ENCODE measurements around the gene ITGB6. TPM values are rescaled to one million over a fixed set of nuclear protein-coding genes. Genes with fewer than 3 reads are reported as not detected.

Gene ITGB6
- total RNA-seq, 3 donors from 2014 or later (not counting 1 experiment from before 2014, with no cell fraction given) = not detected

DNA sequence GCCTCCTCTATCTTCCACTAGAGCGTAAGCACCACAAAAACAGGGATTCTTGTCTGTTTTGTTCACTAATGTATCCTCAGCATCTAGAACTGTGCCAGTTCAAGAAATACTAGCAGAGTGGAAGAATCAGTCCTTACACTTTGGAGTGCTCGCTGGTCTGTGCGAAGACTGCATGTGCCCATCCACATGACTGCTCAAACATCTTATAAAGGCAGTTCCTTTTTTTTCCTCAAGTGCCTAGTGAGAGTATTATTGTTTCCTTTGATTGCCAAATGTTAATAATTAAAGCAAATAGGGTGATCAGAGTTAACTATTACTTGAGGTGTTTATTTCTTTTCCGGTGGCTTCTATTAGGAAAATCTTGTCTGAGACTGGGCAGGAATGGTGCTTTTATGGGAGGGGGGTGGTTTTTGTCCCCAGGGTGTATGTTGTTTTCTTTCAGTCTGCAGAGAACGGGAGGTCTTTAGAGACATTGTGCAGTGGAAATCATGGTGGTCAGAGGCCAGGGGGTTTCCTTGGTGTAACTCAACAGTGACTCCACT, 45.6 kb upstream of the ITGB6 start:
- Mint-ChIP-seq H3K4me1 (no peaks in the 10 kb centered on the region), H3K4me3 (no peak overlapping the region)
- WGBS (ENCODE audit: insufficient coverage) = 93% methylated on average over 4 of the region's 5 CpGs

DNA sequence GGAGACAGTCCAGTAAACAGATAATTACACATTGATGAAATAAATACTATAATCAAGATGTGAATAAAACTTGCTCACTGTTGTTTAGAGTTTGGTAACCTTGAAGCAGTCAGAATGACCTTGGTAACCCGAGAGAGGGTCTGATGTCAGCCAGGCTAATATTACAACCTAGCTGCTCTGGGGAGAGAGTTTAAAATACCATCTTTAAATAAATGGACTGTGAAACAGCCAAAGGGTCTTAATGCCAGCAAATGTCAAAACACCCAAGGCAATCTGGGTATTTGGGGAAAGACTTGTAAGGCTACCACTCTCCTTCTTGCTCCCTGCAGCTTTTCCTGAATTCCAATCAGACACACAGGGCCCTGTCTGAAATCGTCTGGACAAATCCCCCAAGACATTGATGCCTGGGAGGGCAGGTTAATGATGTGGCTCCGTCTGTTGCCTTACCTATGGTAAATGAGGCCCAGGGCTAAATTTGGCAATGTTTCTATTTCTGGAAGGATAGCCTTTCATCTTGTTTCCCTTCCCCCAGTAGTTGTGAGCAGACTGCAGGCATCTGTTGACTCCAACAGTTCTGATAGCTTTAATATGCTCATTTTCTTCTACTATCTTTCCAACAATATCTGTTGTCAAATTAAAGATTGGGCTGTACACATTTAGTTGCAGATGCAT, 43.0 kb upstream of the ITGB6 start:
- no peak overlapping the region for H3K4me3 Mint-ChIP-seq
- H3K27ac Mint-ChIP-seq = no peak overlapping the region
- H3K9me3 Mint-ChIP-seq = no peaks in the 10 kb centered on the region
- no peaks in the 10 kb centered on the region for H3K27me3 ChIP-seq (ENCODE audit: control insufficient read depth, insufficient read depth, low read length)
- intact Hi-C loops (cut with micrococcal nuclease) = no loop called here
- H3K9me3 ChIP-seq (ENCODE audit: control insufficient read depth, insufficient read depth, low read length) = no peaks in the 10 kb centered on the region
- H3K36me3 ChIP-seq (ENCODE audit: control insufficient read depth, insufficient read depth, low read length) = no peaks in the 10 kb centered on the region
- no peaks in the 10 kb centered on the region for H3K4me1 Mint-ChIP-seq
- no peak overlapping the region for H3K27ac ChIP-seq (ENCODE audit: low read length)
- peaks cover 5 to 15% of the 10 kb centered on the region in 2 donors for H3K27me3 Mint-ChIP-seq (ENCODE audit: low read depth in 2 of 2)
- no peaks in the 10 kb centered on the region for H3K36me3 Mint-ChIP-seq
- WGBS (ENCODE audit: insufficient coverage) = 81% methylated on average over 3 of the region's 3 CpGs
- H3K4me3 ChIP-seq (ENCODE audit: low read length) = no peak overlapping the region
- no peaks in the 10 kb centered on the region for H3K4me1 ChIP-seq (ENCODE audit: control insufficient read depth, insufficient read depth, low read length)
- ATAC-seq = no peak
- TF ChIP-seq, protein P1, sequence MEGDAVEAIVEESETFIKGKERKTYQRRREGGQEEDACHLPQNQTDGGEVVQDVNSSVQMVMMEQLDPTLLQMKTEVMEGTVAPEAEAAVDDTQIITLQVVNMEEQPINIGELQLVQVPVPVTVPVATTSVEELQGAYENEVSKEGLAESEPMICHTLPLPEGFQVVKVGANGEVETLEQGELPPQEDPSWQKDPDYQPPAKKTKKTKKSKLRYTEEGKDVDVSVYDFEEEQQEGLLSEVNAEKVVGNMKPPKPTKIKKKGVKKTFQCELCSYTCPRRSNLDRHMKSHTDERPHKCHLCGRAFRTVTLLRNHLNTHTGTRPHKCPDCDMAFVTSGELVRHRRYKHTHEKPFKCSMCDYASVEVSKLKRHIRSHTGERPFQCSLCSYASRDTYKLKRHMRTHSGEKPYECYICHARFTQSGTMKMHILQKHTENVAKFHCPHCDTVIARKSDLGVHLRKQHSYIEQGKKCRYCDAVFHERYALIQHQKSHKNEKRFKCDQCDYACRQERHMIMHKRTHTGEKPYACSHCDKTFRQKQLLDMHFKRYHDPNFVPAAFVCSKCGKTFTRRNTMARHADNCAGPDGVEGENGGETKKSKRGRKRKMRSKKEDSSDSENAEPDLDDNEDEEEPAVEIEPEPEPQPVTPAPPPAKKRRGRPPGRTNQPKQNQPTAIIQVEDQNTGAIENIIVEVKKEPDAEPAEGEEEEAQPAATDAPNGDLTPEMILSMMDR (IDR thresholded peaks at IDR 0.05) = no peak
- DNase-seq = no peak

More for the DNA sequence above, 45.6 kb upstream of the ITGB6 start:
- Mint-ChIP-seq H3K9me3 (no peaks in the 10 kb centered on the region), H3K27ac (no peak overlapping the region), H3K27me3 (ENCODE audit: low read depth in 2 of 2) (peaks cover 0 to 4% of the 10 kb centered on the region in 2 donors), H3K36me3 (no peaks in the 10 kb centered on the region)
- Histone ChIP-seq H3K27ac (ENCODE audit: low read length) (no peak overlapping the region), H3K27me3 (ENCODE audit: control insufficient read depth, insufficient read depth, low read length) (no peaks in the 10 kb centered on the region), H3K9me3 (ENCODE audit: control insufficient read depth, insufficient read depth, low read length) (no peaks in the 10 kb centered on the region), H3K36me3 (ENCODE audit: control insufficient read depth, insufficient read depth, low read length) (no peaks in the 10 kb centered on the region), H3K4me3 (ENCODE audit: low read length) (no peak overlapping the region), H3K4me1 (ENCODE audit: control insufficient read depth, insufficient read depth, low read length) (no peaks in the 10 kb centered on the region)
- TF ChIP-seq, protein P1 (IDR thresholded peaks at IDR 0.05) = no peak
- DNase-seq = no peak
- intact Hi-C loops (cut with micrococcal nuclease) = no loop called here
- ATAC-seq = no peak

DNA sequence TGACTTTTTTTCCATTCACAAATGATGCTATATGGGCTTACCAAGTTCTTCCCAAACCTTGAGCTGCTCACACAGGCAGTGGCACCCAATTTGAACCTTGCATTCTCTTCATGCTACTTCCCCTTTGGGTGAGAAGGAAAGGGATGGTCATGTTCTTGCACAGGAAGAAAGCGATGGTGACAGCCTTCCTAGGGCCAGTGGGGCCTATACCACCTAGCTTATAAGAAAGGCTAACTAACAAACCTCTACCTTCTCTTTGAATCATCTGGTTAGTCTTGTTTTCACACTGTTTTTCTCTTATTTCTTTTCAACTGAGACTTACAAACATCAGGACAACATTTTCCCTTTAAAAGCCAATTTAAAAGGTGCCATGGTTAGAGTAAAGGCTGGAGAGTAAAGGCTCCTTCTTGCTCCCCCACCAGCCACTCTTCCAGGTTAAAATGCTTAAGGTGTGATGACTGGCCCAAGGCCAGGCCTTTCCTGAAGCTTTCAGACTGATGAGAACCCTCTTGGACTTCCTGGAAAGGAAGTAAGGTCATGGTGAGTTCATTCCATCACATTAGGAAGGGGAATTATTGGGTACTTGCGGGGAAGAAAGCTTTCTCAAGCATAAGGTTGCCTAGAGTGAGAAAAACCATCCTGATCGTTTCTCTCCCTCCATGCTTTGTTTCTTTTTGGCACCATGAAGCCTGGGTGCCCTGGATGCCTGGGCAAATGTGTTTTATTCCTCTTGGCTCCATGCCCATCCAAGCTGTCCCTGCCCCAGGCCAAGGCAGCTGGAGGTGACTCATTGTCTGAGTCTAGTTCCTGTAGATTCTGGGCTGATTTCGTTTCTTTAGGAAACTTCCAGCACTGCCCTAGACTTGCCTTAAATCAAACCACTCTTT, 41.4 kb upstream of the ITGB6 start:
- H3K9me3 Mint-ChIP-seq = no peaks in the 10 kb centered on the region
- no peaks in the 10 kb centered on the region for H3K4me1 Mint-ChIP-seq
- 78% methylated on average over 4 of the region's 4 CpGs for WGBS (ENCODE audit: insufficient coverage)
- ATAC-seq = no peak
- no peaks in the 10 kb centered on the region for H3K36me3 Mint-ChIP-seq
- TF ChIP-seq, protein P1 (IDR thresholded peaks at IDR 0.05) = no peak
- H3K4me3 Mint-ChIP-seq = no peak overlapping the region
- H3K27ac ChIP-seq (ENCODE audit: low read length) = no peak overlapping the region
- H3K9me3 ChIP-seq (ENCODE audit: control insufficient read depth, insufficient read depth, low read length) = no peaks in the 10 kb centered on the region
- intact Hi-C loops (cut with micrococcal nuclease) = no loop called here
- DNase-seq = no peak
- no peak overlapping the region for H3K4me3 ChIP-seq (ENCODE audit: low read length)
- H3K27ac Mint-ChIP-seq = no peak overlapping the region
- H3K27me3 Mint-ChIP-seq (ENCODE audit: low read depth in 2 of 2) = peaks cover 11 to 23% of the 10 kb centered on the region in 2 donors
- no peaks in the 10 kb centered on the region for H3K36me3 ChIP-seq (ENCODE audit: control insufficient read depth, insufficient read depth, low read length)
- no peaks in the 10 kb centered on the region for H3K4me1 ChIP-seq (ENCODE audit: control insufficient read depth, insufficient read depth, low read length)
- no peaks in the 10 kb centered on the region for H3K27me3 ChIP-seq (ENCODE audit: control insufficient read depth, insufficient read depth, low read length)
